Mononuclear cell (primary cell): Measurements from ENCODE around the gene ERGIC2. TPM values are rescaled to one million over a fixed set of nuclear protein-coding genes. Genes with fewer than 3 reads are reported as not detected.

Experiments used
- H3K27me3 ChIP-seq: 2 replicates; pipeline ENCODE4 v1.6.0; 2011; ENCODE audit warnings: low read length, control low read depth; ENCODE audit not compliant: insufficient read depth
- H3K4me1 ChIP-seq: 2 replicates; pipeline ENCODE4 v1.5.1; 2011; ENCODE audit warnings: mild to moderate bottlenecking, low read length, control low read depth; ENCODE audit not compliant: insufficient read depth
- H3K4me3 ChIP-seq: 2 replicates; pipeline ENCODE4 v1.5.1; 2011; ENCODE audit warnings: mild to moderate bottlenecking, low read length, moderate library complexity
- H3K9me3 ChIP-seq: 2 replicates; pipeline ENCODE4 v1.5.1; 2011; ENCODE audit warnings: low read depth, mild to moderate bottlenecking, control low read depth, low read length
- total RNA-seq: library from RNA; depleted of rRNA; stranded (reverse); fragments of >200 nt; gene quantifications from one replicate; pipeline ENCODE4 v1.2.3, GENCODE V29; 2012

Gene ERGIC2
- total RNA-seq, 1 donor = 42.4 TPM

DNA sequence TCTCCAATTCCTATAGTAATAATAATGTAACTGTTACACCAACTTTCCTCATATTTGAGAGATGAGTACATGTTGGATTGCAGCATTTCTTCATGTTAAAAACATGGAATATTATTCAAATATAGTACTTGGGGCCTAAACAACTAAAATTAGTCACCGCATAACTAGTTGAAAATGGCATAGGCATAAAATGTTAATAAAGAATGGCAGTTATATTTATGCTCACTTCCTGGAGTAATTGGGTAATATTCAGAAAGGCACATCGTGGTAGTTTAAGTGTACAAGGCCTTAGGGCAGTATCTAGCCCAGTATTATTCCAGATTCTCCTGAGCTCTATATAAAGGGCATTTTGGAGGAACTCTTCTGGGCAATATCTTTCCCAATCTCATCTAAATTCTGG lies 46.0 kb downstream of the ERGIC2 start:
- H3K4me3 ChIP-seq = no peak overlapping the region
- H3K27me3 ChIP-seq = no peaks in the 10 kb centered on the region
- H3K4me1 ChIP-seq = no peaks in the 10 kb centered on the region
- no peaks in the 10 kb centered on the region for H3K9me3 ChIP-seq

DNA sequence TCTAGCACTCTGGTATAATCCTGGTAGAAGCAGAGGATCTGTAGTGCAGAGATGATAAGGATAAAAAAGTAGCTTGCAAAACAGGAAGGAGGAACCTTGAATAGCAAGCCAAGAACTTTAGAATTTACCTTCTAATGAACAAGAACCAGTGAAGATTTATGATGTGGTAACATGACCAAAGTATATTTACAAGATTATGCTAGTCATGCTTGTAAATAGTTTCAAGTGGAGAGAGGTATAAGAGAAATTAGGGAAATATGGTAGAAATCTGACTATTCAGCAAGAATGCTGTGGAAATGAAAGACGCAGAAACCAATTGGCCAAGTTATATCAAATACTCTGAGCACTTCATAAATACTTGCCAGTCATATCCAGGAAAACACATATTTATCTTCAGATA lies 47.8 kb downstream of the ERGIC2 start:
- Histone ChIP-seq H3K4me3 (no peak overlapping the region), H3K9me3 (no peaks in the 10 kb centered on the region), H3K4me1 (no peaks in the 10 kb centered on the region), H3K27me3 (no peaks in the 10 kb centered on the region)

GRCh38 chr12:29329411-29329810 lies 51.6 kb downstream of the ERGIC2 start:
- Histone ChIP-seq H3K27me3 (no peaks in the 10 kb centered on the region), H3K9me3 (no peaks in the 10 kb centered on the region), H3K4me1 (no peaks in the 10 kb centered on the region), H3K4me3 (no peak overlapping the region)

DNA sequence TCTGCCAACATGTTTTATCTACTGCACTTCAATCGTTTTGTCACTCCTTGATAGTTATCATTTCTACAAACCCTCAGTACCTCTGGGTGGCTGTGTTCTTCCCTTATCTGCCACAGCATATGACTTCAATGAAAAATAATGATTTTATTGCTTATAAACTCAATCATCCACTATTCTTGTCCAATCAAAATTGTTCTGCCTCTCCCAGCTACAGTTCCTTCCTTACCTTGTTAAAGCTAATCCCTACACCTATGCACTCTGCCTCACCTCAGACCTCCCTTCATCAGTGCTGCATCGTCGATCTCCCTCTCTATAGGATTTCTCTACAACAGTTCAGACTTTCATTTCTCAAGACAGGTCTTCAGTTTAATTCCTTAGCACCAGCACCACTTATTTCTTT lies 58.8 kb downstream of the ERGIC2 start:
- Histone ChIP-seq H3K27me3 (no peaks in the 10 kb centered on the region), H3K4me3 (no peak overlapping the region), H3K9me3 (no peaks in the 10 kb centered on the region), H3K4me1 (no peaks in the 10 kb centered on the region)

GRCh38 chr12:29320295-29321085 lies 60.5 kb downstream of the ERGIC2 start:
- Histone ChIP-seq H3K4me3 (no peak overlapping the region), H3K27me3 (no peaks in the 10 kb centered on the region), H3K9me3 (no peaks in the 10 kb centered on the region), H3K4me1 (no peaks in the 10 kb centered on the region)

DNA sequence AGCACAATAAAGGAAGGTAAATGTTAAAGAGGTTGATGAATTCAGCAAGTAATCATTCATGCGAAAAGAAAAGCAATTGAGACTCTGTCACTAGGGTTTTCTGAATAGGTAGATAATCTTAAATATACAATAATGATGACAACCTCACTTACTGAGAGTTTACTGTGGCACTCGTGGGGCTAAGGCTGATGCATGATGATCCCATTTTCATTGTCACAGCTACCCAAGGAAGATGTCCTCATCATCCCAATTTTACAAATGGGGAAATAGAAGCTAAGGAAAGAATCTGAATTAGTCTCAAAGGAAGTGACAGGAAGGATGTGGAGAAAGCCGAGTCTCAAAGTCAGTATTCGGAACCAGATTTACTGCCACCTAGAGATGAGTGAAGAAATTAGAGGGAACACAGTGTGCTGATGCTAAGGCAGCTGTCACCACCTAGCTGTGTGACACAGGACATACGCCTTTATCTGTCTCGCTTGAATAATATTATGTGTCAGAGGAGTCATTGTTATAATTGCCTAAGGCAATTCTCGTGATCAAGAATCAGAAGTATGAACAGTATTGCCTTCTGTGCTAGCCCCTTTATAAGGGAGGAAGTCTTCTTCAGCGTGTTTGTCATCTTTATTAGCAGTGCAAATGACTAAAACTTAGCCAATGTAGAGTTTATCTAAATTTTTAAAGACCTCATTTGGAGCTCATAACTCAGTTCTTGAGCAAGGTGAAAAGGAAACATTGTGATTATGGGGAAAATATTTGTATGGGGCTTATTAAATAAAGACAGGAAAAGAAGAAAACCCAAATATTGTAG lies 63.2 kb downstream of the ERGIC2 start:
- no peak overlapping the region for H3K4me3 ChIP-seq
- H3K27me3 ChIP-seq = no peaks in the 10 kb centered on the region

DNA sequence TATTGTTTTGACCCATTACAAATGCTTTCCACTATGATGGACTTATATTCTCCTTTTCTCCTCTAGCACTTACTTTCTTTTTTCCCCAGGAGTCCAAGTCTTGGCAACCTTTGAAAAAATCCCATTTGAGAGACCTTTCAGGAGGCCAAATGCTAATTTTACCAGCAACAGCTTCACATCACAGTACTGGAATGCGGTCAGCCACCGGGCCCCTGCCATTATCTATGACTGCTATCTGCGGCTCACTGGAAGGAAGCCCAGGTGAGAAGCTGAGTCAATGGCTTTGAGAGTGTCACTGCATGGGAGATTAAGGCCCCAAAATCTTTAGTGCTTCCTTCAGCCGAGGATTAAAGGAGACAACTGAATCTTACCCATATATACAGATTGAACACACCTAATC lies 64.2 kb downstream of the ERGIC2 start:
- Histone ChIP-seq H3K4me1 (no peaks in the 10 kb centered on the region), H3K9me3 (no peaks in the 10 kb centered on the region), H3K27me3 (no peaks in the 10 kb centered on the region), H3K4me3 (no peak overlapping the region)

More for the DNA sequence above, 63.2 kb downstream of the ERGIC2 start:
- Histone ChIP-seq H3K9me3 (no peaks in the 10 kb centered on the region), H3K4me1 (no peaks in the 10 kb centered on the region)

DNA sequence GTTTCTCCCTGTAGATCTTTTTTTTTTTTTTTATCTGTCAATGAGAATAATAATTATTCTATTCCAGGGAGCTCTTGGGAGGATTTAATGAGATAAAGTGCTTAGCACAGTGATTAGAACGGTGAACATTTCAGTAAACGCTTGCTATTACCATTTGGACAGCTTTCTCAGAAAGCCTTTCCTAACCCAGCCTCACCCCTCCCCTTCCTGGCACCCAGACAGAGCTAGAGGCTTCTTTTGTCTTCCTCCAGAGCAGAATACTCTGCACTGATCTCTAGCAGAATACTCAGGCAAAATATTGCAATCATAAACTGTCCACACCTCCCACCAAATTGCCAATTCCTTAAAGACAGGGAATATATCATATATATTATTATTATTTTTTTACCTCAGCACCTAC lies 66.6 kb downstream of the ERGIC2 start:
- Histone ChIP-seq H3K4me3 (no peak overlapping the region), H3K27me3 (no peaks in the 10 kb centered on the region), H3K9me3 (no peaks in the 10 kb centered on the region), H3K4me1 (no peaks in the 10 kb centered on the region)

DNA sequence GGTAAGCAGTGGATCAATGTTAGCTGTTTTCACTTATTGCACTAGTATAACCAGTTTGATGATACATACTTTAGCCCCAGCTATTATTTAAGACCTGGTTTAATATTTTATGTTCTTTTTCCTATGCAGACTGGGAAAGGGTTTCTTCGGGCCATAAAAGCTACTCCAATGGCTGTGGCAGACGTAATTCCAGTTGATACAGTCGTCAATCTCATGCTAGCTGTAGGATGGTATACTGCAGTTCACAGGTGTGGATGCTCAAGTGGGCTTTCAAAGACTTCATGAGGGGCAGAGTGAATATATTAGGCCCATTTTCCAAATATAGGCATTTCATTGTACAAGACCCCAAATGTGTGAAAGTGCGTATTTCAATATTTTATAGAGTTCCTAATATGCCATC lies 70.1 kb downstream of the ERGIC2 start:
- Histone ChIP-seq H3K4me3 (no peak overlapping the region), H3K4me1 (no peaks in the 10 kb centered on the region), H3K27me3 (no peaks in the 10 kb centered on the region), H3K9me3 (no peaks in the 10 kb centered on the region)

DNA sequence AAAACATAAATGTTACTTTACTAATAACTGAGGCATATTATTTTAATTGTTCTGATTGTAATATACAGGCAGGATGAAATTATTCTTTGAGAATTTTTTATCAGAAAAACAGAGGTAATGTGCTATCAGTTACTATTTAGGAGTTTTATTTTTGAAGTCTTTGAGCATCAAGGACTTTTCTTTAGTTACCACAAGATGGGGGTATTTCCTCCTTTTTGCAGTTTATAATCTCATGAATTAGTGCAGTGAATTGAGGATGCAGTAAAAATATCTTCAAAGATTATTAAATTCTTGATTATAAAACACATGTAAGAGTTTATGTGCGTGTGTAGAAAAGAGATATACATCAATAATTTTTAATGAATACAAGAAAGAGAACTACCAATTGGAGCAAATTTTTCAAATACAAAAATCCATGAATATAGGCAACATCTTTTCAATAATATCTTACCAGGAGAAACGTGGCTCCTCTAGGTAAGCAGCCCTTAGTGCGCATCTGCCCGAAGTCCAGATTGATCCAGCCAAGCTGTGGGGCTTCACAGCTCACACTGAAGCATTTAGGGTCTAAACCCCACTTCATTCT lies 71.6 kb downstream of the ERGIC2 start:
- Histone ChIP-seq H3K4me3 (no peak overlapping the region), H3K9me3 (no peaks in the 10 kb centered on the region), H3K4me1 (no peaks in the 10 kb centered on the region), H3K27me3 (no peaks in the 10 kb centered on the region)

GRCh38 chr12:29306682-29307081 lies 74.3 kb downstream of the ERGIC2 start:
- Histone ChIP-seq H3K4me3 (no peak overlapping the region), H3K9me3 (no peaks in the 10 kb centered on the region), H3K4me1 (no peaks in the 10 kb centered on the region), H3K27me3 (no peaks in the 10 kb centered on the region)

- Histone ChIP-seq H3K4me3 (no peak overlapping the region), H3K4me1 (no peaks in the 10 kb centered on the region), H3K27me3 (no peaks in the 10 kb centered on the region), H3K9me3 (no peaks in the 10 kb centered on the region)
Measured at GRCh38 chr12:29306266-29306665, 74.7 kb downstream of the ERGIC2 start.

DNA sequence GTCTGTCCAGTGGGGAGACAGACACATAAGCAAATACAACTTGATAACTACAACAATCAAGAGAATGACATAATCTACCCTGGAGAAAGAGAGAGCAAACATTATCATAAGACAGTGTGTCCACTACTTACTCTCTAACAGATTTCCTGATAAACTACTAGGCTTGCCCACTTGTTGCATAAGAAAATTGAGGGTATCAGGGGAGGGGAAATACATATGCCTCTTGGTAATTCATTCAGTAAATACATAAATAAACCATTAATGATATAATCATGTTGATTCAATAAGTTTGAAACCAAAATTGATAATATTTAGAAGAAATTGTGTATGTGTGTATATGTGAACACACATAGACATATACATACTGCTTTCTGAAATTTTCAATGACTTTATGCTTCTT lies 76.6 kb downstream of the ERGIC2 start:
- no peaks in the 10 kb centered on the region for H3K9me3 ChIP-seq
- H3K4me1 ChIP-seq = no peaks in the 10 kb centered on the region
- H3K27me3 ChIP-seq = no peaks in the 10 kb centered on the region
- H3K4me3 ChIP-seq = no peak overlapping the region

DNA sequence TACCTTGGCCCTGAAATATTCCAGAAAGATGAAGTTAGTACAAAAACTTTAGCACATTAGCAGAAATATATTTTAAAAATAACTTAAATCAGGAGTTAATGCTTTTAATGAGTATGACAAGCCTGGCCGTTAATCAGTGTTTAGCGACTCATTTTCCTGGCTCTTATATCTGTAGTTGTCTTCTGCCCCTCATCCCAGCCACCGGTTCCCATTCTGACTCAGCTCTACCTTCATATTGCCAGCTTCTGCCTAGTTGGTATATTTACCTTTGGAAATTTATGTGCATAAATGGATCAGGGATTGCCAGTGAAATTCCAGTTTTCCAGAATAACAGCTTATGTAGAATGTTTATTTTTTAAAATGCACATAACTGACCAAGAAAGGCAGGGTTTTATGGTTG lies 79.9 kb downstream of the ERGIC2 start:
- H3K27me3 ChIP-seq = no peaks in the 10 kb centered on the region
- H3K4me1 ChIP-seq = no peaks in the 10 kb centered on the region
- no peak overlapping the region for H3K4me3 ChIP-seq
- H3K9me3 ChIP-seq = no peaks in the 10 kb centered on the region

DNA sequence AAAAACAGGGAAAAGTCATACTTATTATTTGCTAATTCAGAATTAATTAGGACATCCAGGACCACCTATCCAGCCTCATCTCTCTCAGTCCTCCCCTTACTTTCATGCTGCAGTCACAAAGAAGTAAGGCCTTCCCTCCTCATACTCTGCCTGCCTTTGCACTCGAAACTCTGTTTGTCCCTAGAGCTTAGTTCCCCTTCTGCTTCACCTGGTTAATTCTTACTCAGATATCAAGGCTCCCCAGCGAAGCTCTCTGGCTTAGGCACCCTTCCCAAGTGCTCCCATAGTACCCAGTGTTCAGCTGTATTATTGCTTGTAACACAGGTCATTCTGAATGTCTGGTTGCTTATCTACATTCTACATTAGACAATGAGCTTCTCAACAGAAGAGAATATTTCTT lies 81.3 kb downstream of the ERGIC2 start:
- Histone ChIP-seq H3K4me1 (no peaks in the 10 kb centered on the region), H3K27me3 (no peaks in the 10 kb centered on the region), H3K9me3 (no peaks in the 10 kb centered on the region), H3K4me3 (no peak overlapping the region)
